HG03378 (cell line): Measurements from ENCODE around the gene PSMD6.
A peak's percentile ranks its signal among the peaks of the same experiment; 100 is the strongest.

ENCODE experiments used
- ATAC-seq: cut with Tn5 transposase; IDR thresholded peaks from one replicate; pipeline ENCODE4 v1.9.1; 2021; ENCODE audit warnings: mild to moderate bottlenecking, moderate library complexity; ENCODE audit not compliant: unreplicated experiment

Gene PSMD6

GRCh38 chr3:64011685-64012084 is 11.6 kb downstream of the PSMD6 start:
- ATAC-seq, result no peak

- ATAC-seq, result no peak
These were observed 13.1 kb downstream of the PSMD6 start for GRCh38 chr3:64010199-64010598.

- ATAC-seq, result no peak
These were observed 13.8 kb downstream of the PSMD6 start for GRCh38 chr3:64009528-64009927.

GRCh38 chr3:64008487-64009351 is 14.6 kb downstream of the PSMD6 start:
- no peak for ATAC-seq

- ATAC-seq, result no peak
These were observed 15.3 kb downstream of the PSMD6 start for GRCh38 chr3:64008017-64008416.

- ATAC-seq, result no peak
These were observed 19.7 kb downstream of the PSMD6 start for GRCh38 chr3:64003589-64003988.

- no peak for ATAC-seq
These were observed 21.1 kb downstream of the PSMD6 start for GRCh38 chr3:64002233-64002632.

GRCh38 chr3:64000453-64001055 is 22.7 kb downstream of the PSMD6 start:
- ATAC-seq, result no peak

- ATAC-seq, result no peak
These were observed 24.2 kb downstream of the PSMD6 start for GRCh38 chr3:63998852-63999754.

GRCh38 chr3:63995086-63995485 is 28.2 kb downstream of the PSMD6 start:
- no peak for ATAC-seq

- peak; percentile 65 for ATAC-seq
These were observed 29.6 kb downstream of the PSMD6 start for GRCh38 chr3:63993653-63994079.

GRCh38 chr3:63992516-63993209 is 30.6 kb downstream of the PSMD6 start:
- no peak for ATAC-seq

GRCh38 chr3:63991666-63992065 is 31.6 kb downstream of the PSMD6 start:
- ATAC-seq, result no peak

- no peak for ATAC-seq
These were observed 32.6 kb downstream of the PSMD6 start for GRCh38 chr3:63990733-63991132.

- ATAC-seq, result no peak
These were observed 33.1 kb downstream of the PSMD6 start for GRCh38 chr3:63990204-63990603.

GRCh38 chr3:63988943-63989342 is 34.4 kb downstream of the PSMD6 start:
- ATAC-seq, result no peak

GRCh38 chr3:63986831-63987230 is 36.5 kb downstream of the PSMD6 start:
- no peak for ATAC-seq

- ATAC-seq, result no peak
These were observed 37.1 kb downstream of the PSMD6 start for GRCh38 chr3:63986146-63986545.

GRCh38 chr3:63984391-63984790 is 38.9 kb downstream of the PSMD6 start:
- no peak for ATAC-seq

- ATAC-seq, result no peak
These were observed 41.3 kb downstream of the PSMD6 start for GRCh38 chr3:63981980-63982379.
